ENCODE measurements around the gene THOC6.

THOC6 gene

DNA sequence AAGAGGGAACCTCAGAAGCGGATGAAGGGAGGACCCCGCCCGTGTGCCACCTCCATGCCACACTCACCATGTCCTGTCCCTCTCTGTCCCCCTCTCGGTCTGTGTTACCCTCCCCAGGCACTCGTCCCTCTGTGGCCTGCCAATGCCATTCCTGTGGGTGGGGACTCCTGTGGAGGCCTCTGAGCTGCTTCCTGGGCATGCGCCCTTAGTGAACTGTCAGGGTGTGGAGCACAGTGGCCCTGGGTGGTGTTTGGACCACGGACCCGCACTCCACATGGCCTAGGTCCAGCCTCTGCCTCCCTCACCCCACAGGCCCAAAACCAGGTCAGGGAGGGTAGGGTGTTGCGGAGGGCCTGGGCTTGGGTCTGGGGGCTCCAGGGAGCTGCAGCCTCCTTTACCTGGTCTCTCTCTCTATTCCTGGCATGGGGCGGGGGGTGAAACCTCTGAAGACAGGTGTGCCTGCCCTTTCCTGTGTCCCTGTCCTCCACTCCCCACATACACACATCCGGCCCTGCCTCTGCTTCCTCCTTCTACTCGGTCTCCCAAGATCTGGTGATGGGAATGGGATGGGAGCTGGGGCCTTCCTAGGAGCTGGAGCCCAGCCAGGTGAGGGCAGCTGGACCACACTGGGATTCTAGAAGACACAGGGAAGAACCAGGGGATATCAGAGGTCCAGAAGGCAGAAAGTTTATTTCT is 32.1 kb upstream of the THOC6 start:
- no peak for DNase-seq (ENCODE audit: low read depth)

DNA sequence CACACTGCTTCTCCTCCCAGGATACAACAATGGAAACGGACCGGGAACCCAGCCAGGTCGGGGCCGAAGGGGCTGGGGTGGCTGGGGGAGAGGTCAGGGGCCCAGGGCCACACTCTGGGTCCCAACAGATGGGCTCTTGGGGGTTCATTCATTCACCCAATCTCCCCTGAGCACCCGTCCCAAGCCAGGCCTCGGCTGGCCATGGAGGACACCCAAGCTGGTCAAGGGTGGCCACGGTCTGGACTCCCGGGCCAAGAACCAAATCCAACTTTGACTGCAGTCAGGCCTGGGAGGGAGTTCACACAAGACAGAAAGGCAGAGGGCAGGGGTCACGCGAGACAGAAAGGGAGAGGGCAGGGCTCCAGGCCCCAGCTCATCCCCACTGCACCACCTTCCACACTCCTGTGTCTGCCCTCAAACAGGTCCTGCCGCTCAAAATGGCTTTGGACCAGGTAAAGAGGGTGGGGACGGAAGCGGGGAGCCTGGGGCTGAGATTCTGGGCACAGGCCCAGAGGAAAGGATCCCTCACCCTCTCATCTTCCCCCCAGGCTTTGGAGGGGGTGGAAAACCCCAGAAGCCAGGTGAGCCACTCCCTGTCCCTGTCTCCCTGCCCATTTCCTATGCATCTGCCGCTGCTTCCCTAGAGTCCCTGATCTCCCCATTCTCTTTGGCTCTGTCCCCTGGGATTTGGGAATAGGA is 31.3 kb upstream of the THOC6 start:
- no peak for DNase-seq (ENCODE audit: low read depth)

GRCh38 chr16:2996298-2996697 is 27.5 kb upstream of the THOC6 start:
- DNase-seq (ENCODE audit: low read depth), result no peak

DNA sequence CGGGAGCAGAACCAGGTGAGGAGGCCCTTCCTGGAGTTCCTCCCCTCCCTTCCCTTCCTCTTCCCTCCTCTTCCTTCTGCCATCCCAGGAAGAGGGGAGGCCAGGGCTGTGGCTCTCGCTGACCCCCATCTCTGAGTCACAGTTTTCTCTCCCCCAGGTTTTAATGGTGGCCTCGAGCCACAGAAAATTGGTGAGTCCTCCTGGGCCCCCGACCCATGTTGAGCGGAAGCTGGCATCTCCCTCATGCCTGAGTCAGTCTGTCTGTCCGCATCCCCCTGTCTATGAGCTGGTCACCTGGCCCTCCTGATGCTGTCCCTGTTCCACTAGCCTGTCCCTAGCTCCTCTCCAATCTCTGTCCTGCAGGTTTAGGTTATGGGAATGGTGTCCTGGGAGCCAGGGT is 23.9 kb upstream of the THOC6 start:
- DNase-seq (ENCODE audit: low read depth), result no peak

DNA sequence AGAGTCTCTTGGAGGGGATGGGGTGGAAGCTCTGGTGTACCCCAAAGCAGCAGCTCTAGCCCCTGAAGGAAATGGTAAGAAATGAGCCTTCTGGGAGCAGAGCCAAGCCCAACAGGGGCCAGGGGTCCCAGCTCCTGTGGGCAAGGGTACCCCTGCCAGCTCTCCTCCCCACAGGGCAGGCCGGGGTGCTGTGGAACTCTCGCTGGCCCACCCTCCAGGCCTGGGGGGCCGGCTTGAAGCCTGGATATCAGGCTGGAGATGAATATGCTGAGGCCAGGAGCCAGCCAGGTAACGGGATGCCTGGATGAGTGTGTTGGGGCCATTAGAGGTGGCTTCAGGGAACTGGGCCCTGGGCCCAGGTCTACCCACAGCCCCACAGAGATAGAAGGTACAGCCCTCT is 23.3 kb upstream of the THOC6 start:
- no peak for DNase-seq (ENCODE audit: low read depth)

GRCh38 chr16:3001316-3001715 is 22.5 kb upstream of the THOC6 start:
- no peak for DNase-seq (ENCODE audit: low read depth)

- DNase-seq (ENCODE audit: low read depth), result peak; percentile 98
Observed at GRCh38 chr16:3003582-3004270, 20.1 kb upstream of the THOC6 start.

DNA sequence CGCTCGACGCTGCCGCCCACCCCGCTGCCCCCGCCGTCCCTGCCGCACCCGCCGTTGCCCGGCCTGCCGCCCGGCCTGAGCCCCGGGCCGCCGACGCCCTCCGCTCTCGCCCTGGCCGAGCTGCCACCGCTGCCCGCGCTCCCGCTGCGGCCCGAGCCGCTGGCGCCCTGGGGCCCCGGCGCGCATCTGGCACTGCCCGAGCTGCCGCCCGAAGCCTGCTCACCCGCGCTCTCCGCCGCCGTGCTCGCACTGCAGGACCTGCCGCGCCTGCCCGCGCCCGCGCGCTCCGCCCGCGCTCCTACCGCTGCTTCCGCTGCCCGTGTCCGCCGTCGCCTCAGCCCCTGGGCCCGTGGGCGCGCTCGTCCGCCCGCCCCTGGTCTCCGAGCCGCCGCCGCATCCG is 19.5 kb upstream of the THOC6 start:
- DNase-seq (ENCODE audit: low read depth), result no peak

DNA sequence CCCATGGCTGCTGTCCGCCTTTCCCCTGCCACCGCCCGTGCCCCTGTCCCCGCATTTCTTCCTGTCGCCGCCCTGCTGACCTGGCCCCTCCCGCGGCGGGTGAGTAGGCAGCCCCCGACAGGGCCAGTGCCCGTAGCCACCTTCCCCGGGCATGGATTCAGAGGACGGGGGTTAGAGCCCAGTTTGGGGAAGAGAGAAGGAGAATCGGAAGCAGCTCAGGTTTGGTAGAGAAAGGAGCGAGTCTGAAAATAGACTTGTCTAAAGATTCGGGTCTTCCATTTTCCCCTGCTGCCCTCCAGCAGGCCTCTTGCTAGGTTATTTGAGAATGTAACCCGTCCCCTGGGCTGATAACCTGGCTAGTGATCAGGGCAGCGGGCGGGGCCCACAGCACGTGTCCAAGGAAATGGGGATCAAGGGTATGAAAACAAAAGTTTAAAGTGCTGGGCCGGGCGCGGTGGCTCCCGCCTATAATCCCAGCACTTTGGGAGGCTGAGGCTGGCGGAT is 19.0 kb upstream of the THOC6 start:
- DNase-seq (ENCODE audit: low read depth), result no peak

DNA sequence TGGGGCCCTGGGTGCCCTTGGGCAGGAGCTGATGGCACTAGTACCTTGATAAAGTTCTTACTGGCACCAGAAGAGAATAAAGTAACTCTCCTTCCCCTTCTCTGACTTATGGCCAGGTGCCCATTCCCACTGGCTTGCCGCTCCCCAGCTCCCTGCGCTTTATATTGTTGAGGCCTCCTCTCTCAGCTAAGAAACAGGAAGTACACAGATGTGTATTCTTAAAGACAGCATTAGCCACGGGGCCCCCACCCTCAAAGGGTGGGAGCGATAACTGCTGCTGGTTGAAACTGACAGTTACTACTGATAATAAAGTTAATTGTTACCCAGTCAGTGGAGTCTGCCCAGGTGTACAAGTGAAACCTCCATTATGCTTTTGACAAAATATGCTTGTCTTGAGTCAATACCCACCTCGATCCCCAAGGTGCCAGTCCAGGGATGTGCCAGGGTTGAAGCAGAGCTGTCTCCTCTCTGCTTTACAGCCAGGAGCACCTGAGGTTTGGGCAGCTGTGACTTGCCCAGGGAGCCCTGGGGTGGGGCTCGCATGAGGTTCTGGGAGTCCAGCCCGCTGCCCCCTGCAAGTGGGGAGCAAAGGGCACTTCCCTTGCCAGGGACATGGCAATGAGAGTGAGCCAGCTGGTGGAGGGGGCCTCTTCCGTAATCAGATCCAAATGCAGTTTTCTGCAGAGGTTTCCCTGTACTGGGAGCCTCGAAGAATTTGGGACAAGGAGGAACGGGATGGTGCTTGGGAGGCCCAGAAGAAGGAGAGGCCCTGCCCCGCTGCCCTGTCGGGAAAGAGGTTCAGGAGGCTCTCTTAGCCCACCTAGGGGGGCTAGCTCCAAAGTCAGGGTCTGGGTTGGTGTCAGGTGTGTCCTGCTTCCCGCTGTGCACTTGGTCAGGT is 16.5 kb upstream of the THOC6 start:
- DNase-seq (ENCODE audit: low read depth), result no peak

DNA sequence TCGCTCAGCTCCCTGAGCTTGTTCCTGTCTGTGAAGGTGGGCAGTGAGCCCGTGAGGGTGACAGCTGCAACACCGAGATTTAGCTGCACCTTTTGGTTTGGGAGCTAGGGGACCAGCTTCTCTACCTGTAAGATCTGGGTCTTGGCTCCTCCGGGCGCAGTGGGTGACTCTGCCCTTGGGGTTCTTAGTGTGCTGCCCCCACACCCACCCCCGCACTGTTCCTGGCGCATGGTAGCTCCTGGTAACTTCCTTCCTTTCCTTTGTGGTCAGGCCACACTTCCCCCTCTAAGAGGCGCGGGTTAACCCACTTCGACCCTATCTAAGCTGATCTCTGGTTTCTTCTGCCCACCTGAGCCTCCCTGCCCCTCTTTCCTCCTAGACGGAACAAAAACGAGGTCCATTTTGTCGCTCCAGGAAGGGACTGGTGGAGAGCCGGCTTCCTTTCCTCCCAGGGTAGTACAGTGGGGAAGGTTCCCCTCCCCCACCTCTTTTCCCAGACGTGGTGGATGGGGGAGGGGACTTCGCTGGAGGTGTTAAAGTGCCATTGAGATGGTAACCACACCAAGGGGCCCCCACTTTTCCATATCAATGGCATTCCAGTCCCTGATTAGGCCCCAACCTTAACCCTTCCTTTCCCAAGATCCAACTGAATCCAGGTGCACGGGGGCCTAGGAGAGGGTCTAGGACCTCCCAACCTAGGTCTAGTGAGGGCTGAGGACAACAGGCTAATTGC is 15.7 kb upstream of the THOC6 start:
- DNase-seq (ENCODE audit: low read depth), result no peak

GRCh38 chr16:3008690-3009037 is 15.2 kb upstream of the THOC6 start:
- no peak for DNase-seq (ENCODE audit: low read depth)

DNA sequence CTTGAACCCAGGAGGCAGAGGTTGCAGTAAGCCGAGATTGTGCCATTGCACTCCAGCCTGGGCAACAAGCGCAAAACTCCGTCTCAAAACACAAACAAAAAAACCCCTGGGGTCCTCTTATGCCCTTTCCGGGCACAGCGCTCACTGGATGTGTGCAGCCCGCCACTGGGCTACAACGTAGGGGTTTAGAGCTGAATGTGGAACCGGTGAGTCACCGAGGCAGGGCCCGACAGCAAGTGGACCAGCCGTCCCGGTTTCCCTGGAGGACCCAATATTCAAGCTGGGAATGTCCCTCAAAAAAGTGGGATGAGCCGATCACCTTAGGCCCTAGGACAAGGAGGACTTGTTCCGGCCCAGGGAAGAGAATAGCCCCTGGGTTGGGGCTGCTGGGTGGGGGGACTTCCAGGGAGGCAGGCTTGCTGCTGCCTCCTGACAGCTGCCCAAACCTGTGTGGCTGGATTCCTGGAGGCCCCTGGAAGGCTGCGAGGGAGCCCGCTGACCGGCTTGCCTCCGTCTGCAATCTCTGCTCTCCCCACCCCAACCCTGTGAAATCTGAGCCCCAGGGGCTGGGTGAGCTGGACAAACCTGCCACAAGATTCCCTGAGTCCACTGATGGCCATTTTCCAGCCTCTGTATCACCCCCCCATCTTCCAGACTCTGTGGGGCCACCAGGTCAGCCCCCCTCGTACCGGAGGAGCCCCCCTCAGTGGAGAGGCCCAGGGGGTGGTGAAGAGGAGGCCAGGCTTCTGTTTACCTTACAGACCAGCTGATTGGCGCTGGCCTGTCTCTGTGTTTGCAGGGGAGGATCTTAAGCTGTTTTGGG is 14.1 kb upstream of the THOC6 start:
- peak; percentile 28 for DNase-seq (ENCODE audit: low read depth)

GRCh38 chr16:3010510-3010909 is 13.3 kb upstream of the THOC6 start:
- no peak for DNase-seq (ENCODE audit: low read depth)

- DNase-seq (ENCODE audit: low read depth), result no peak
Observed at GRCh38 chr16:3012246-3012645, 11.6 kb upstream of the THOC6 start.

DNA sequence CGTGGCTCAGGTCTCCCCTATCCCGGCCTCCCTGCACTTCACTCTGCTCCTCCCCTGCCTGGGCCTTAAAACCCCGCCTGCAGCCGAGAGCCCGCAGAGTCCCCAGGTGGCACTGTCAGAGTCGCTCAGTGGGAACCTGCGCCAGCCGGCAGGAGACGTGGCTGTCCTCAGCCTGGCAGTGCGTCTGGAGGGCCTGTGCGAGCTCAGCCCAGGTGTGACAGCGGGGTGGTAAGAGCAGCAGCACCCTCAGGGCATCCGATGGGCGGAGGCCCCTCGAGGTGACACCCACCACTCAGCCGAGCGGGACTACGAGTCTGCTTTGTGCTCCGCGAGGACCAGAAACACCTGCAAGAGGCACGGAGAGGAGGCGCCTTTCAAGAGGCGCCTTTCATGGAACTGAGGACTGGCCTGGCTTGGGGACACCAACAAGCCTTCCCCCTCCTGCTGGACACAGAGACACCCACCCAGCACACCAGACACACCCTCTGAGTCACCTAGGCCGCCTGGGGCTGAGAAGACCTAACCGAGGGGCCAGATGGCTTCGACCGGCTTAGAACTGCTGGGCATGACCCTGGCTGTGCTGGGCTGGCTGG is 10.9 kb upstream of the THOC6 start, which contains the start of gene CLDN9:
CLDN9 (plus strand) TSS at position 96 of the 593 bp plus-strand sequence; CDS start at position 536, 440 bp downstream.
- DNase-seq (ENCODE audit: low read depth), result peak; percentile 59

- DNase-seq (ENCODE audit: low read depth), result peak; percentile 47
Observed at GRCh38 chr16:3013491-3013951, 10.3 kb upstream of the THOC6 start.

- no peak for DNase-seq (ENCODE audit: low read depth)
Observed at GRCh38 chr16:3013998-3014690, 9.7 kb upstream of the THOC6 start.

- DNase-seq (ENCODE audit: low read depth), result no peak
Observed at GRCh38 chr16:3014971-3015370, 8.9 kb upstream of the THOC6 start.
